Stimulated activated CD8-positive, alpha-beta memory T cell treated with anti-CD3 and anti-CD28 coated beads, Interleukin-4, amount 100 ng/mL, for 1 hour (primary cell): Measurements from ENCODE around the gene HOXD3.

Source experiments
- DNase-seq, 2 donors: peaks; one replicate each; pipeline ENCODE4 v3.0.0-alpha.2; 2020; ENCODE audit warnings: low read depth in 2 of 2, low spot score in 1 of 2

Gene HOXD3

DNA sequence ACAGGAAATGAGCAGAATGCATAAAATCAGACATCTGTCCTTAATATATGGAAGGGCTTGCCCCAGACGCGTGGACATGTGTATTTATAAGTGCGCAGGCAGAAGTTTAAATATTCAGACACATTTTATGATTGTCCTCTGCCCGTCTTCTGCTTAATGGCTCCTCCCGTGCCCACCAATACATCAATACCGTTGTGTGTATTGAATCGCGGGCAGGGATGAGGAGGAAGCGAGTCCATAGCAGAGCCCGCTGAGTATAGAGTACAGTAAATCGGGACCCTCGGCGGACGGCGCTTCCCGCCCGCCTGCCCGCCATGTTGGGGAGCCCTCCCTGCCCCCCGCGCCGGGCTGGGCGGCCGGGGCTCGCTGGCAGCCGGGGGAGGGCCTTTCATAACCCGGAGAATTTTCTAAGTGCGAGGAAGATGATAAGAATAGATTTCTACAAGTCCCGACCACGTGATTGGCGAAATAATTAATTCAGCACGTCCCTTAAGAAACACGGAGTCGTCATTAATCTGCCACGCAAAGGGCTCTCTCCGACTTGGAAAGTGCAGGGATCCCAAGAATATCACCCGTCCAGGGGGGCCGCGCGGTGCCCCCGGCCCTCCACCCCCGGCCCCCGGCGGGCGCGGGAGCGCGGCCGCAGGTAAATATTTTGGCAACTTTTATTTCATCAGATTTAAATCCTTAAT is at the start of gene HOXD3:
HOXD3 (plus strand) TSS at position 501 of the 692 bp plus-strand sequence. CDS start 11,808 bp downstream, outside the sequence.
- DNase-seq = no peak

DNA sequence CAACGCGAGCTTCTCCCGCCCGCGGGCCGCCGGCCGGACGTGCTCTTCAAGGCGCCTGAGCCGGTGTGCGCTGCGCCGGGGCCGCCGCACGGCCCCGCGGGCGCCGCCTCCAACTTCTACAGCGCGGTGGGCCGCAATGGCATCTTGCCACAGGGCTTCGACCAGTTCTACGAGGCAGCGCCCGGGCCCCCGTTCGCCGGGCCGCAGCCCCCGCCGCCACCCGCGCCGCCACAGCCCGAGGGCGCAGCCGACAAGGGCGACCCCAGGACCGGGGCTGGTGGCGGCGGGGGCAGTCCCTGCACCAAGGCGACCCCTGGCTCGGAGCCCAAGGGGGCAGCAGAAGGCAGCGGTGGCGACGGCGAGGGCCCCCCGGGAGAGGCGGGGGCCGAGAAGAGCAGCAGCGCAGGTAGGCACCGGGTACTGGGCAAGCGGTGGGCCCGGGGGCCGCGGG is 49.4 kb upstream of the HOXD3 start:
- no peak for DNase-seq

DNA sequence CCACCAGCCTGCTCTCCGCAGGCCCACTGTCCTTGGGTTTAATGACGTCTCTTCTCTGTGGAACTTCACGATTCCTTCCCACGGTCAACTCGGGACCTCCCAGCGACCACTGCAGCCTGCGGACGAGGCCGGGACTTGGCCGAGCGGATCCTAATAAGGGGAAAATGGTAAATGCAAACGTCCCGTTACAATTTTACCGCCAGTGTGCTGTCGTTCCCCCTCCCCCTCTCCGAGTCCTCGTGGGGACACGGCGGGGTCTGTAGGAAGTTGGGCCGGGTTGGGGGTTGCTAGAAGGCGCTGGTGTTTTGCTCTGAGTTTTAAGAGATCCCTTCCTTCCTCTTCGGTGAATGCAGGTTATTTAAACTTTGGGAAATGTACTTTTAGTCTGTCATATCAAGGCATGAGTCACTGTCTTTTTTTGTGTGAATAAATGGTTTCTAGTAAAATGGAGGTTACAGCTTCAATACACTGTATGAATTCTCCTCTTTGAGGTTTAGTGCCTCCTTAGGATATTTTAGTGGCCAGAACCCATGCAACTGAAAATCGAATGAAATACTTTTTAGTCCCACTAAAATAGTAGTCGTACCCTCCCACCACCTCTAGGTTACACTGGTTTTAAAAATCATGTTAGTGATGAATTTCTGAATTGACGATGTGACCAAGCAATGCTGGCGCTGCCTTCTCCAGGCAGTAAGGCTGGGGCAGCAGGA is 47.8 kb upstream of the HOXD3 start:
- no peak for DNase-seq

DNA sequence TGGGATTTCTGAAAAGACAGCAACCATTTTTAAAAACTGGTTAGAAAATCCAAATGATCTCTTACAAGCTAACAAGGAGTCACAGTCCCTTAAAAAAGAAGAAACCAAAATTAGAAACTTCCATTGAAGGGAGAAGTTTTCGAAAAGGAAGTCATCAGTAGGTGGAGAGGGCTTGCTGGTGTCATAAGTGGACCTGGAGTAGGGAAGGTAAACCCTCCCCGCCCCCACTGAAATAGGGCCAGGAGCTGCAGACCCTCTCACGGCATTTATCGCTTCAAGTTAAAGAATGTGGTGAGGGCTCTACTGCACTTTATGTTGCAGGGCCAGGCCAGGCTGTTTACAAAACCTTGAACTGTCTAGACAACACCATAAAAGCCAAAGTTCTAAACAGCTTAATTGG is 47.2 kb upstream of the HOXD3 start:
- no peak for DNase-seq

DNA sequence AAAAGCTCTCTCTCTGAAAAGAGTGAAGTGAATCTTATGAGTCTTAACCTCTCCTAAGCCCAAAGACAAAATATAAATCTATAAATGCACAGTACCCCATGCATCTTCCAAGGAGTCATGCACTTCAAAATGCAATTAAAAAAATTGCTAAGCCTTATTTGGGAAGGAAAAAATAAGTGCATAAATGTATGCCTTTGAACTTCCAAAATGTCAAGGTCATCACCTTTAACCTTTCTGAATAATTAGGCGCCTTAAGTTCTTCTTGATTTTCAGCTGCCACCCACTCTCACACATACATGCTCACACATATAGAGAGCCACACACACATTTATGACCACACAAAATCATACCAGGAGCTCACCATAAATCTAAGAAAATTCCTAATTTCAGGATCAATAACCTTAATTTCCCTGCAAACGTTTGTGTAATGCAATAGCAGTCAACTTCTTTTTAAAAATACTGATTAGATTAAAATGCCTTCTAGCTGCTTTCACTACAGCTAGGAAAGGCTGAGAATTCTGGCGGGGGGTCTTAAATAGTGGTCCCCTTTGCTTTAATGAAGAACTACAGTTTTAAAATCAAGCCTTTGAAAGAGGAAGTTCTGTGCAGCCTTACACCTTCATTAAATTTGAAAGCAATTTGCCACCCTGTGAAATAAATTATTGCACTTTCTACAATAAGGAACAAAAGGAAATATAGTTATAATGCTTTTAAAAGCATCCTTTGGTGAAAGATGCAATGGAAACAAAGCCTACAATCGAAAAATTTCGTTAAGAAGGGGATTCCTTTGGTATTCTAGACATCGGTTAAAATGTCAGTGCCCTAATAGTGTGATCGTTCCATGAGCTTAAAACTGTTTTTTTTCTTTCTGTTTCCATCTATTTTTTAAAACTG is 46.4 kb upstream of the HOXD3 start:
- no peak for DNase-seq

DNA sequence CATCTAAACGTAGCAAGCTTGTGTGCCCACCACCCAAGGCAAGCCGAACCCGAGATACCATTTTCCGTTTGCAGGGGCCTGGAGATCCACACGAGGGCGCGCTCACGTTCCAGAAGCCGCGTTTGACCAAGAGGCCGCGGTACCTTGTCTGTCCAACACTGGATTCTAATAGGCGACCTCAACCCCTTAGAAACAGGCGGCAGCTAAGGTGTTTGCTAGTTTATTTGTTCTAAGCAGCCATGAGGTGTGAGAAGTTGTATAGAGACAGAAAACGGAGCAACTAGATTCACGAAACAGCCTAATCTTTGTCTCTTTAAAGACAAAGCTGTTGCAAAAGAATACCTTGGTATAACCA is 45.8 kb upstream of the HOXD3 start:
- no peak for DNase-seq

DNA sequence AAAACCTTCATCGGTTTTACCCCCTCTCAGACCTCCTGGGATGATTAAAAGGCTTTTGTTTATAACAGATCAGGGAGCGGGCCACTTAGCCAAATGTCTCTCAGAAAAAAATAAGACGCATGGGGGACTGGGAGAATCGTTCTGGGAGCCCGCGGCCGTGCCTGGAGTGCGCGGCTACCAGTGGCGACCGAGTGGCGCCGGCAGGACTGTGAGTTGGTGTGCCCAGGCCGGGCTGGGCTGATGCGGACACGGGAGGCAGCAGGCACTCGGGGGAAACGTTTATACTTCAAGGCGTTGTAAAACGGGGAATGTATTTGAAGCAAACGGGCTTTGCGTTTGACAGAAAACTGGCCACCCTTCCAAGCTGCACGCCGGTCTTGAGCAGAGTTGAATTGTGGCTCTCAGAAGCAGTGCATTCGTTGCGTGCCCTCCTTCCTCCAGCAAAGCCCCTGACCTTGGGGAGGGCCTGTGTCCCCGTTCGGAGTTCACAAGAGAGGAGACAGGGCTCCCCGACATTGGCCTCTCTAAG is 45.2 kb upstream of the HOXD3 start:
- DNase-seq = no peak

DNA sequence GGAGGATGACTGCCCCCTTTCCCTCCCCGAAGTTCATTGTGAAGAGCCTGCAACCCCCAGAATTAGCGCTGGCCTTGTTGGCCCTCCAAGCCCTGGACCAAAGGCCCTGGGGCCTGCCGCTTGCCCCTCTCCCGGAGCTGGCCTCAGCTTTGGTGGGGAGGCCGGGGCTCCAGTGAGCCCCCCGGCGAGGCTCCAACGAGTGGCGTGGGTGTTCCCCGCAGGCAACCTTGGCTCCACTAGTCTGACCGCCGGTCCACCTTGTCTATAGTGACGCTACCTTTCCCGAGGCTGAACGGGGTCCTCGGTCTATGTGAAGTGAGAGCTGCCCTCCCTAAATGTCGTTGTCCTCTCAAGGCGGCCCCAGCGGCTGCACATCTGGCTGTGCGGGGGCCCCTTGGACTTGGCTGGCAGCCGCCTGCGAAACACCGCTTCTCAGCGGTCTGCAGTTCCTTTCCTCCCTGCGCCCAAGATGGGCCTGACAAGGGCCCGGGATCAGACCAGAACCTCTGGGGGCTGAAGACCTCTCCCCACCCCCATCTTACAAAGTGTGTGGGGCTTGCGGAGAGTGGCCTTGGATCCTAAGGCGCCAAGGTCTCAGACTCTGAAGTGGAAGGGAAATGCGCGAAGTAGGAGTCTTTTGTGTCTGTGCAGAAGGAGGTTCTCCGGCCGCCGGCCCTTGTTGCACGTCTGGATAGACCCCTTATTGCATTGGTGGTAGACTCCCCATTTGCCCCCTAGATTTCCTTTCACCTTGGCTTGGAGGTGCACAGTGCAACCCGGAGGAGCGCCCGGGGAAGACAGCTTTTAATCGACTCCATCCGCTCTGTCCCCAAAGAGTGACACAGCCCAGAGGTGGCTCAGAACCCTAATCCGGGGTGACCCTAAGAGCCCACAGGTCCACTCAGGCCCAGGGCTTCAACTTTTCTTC is 44.5 kb upstream of the HOXD3 start:
- no peak for DNase-seq

DNA sequence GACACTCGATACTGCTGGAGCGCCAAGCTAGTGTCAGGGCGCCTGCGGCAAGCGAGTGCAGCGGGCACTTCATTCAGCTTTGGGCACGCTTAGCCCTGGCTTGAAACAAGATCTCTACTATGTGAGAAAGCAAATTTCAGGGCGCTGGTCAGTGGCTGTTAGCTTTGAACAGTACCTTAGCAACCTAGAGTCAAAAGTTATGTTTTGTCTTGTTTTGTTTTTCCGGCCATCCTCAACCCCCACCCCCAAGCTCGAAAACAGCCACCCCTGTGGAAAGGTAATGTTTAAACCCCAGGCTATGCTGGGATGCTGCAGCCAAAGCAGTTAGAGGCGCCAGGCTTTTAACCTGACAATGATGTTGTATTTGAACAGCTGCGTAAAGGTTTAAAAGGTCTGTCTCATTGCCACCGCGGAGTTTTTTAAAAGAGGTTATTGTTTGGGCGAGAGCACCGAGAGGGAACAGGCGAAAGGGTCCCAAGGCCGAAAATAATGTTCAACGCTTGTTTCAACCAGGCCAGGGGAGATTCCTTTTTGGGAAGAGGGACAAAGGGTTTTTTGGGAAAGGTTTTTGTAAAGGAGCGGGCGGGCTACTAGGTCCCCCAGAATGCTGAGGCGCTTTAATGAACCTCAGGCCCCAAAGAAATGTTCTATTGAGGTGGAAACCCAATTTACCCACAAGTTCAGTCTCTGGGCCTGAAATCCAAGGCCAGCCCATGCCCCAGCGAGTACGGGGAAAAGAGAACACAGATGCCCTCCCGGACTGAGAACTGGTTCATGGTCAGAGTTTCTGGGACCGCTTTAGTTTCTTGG is 42.8 kb upstream of the HOXD3 start:
- DNase-seq = no peak

DNA sequence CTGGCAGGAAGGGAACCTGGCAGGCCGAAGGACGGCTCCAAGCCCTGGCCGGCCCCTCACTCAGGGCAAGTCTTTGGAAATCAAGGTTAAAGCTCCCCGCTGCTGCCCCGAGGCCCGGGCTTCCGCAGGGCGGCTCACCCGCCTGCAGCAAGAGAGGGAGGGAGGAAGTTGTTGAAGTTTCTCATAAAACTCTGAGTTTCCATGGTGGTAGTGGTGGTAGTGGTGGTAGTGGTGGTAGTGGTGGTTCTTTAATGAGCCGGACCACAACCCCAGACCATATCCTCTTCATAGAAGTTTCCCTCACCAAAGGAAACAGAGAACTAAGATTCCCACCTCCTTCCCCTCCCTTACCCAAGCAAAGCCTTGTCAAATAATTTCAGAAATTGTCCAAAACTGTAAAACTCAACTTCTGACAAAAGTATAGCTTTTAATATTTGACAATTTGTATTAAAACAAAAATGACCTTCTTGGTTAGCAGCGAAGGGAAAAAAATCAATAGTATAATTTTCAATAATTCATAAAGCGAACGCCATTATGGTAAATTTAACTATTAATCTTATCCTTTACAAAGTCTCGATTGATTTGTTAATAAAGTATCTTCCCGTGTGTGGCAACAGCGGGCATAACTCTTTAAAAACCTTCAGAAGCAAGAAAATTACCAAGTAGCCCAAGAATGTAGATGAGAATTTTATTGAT is 42.0 kb upstream of the HOXD3 start:
- no peak for DNase-seq

DNA sequence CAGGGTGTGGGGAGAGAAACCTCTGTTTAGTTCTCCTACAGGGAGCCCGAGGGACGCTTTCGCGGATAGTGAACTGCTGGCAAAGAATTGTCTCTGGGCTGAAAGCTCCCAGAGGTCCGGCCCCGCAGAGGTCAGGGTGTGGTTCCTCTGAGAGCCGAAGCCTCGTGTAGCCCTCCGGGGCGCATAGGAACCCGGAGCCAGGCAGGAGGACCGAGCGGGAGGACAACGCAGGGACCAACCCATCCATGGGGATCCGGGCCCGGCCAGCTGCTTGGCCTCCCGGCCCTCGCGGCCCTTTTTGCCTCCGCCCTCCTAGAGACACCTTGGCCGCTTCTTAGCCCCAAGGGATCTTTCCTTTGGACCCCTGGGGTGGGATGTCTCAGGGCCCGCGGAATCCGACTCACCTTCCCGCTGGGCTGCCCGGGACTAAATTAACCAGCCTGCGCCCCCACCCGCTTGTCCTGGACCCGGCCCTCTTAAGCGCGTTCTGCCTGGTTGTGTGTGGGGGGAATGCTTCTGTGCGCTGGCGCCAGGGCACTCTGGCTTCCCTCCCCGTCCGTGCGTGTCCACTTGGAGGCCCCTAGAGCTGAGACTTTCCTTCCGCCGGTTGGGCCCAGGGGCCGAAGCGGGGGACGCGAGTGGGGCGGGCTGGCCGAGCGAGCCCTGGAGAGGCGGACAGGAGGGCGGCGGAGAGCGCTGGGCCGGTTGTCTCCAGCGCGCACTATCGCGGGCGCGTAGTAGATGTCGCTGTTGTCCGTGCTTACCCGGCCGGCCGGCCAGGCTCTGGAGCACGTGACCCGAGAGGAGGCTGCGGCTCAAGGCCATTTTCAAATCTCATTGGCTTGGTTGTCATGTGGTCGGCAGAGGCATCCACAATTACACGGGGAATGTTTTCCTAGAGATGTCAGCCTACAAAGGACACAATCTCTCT is 41.0 kb upstream of the HOXD3 start, which contains the start of gene HOXD10:
HOXD10 (plus strand) TSS at position 896 of the 931 bp plus-strand sequence. CDS start 56 bp downstream, outside the sequence.
- DNase-seq = no peak

DNA sequence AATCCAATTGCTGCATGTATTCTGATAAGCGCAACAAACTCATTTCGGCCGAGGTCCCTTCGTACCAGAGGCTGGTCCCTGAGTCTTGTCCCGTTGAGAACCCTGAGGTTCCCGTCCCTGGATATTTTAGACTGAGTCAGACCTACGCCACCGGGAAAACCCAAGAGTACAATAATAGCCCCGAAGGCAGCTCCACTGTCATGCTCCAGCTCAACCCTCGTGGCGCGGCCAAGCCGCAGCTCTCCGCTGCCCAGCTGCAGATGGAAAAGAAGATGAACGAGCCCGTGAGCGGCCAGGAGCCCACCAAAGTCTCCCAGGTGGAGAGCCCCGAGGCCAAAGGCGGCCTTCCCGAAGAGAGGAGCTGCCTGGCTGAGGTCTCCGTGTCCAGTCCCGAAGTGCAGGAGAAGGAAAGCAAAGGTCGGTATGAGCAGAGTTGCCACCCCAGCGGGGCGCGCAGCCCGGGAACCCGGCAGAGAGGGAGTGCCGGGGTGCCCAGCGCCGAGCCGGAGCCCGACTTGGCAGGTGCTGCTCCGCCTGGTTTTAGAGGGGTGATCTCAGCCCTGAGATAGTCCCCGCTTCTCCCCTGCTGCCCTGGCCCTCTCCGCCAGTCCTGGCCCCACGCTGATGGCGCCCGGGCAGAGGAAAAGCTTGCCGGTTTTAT is 39.8 kb upstream of the HOXD3 start:
- no peak for DNase-seq

DNA sequence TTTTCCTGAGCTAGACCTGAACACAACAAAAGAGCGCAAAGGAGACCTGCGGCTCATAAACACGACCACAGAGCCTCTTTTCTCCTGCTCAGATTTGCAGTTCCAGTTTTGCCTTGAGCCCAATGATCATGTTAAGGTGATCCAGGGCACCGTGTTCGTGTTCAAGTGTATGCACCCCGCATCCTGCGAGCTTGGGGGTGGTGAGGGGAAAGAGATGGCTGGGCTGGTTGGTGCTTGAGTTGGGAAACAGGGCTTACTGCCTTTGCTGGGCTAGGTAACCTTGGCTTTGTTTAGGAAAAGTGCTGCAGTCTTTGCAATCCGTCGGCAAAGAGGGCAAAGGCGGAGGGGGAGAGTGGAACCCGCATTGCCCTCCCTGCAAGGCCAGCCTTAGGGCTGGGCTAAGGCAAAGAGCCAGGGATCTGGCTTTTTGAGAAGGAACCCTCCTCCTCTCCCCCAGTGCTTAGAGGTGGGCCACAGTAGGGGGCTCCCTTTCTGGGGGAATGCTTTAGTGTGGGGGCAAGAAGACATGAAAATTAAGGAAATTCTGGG is 39.2 kb upstream of the HOXD3 start:
- DNase-seq = no peak

DNA sequence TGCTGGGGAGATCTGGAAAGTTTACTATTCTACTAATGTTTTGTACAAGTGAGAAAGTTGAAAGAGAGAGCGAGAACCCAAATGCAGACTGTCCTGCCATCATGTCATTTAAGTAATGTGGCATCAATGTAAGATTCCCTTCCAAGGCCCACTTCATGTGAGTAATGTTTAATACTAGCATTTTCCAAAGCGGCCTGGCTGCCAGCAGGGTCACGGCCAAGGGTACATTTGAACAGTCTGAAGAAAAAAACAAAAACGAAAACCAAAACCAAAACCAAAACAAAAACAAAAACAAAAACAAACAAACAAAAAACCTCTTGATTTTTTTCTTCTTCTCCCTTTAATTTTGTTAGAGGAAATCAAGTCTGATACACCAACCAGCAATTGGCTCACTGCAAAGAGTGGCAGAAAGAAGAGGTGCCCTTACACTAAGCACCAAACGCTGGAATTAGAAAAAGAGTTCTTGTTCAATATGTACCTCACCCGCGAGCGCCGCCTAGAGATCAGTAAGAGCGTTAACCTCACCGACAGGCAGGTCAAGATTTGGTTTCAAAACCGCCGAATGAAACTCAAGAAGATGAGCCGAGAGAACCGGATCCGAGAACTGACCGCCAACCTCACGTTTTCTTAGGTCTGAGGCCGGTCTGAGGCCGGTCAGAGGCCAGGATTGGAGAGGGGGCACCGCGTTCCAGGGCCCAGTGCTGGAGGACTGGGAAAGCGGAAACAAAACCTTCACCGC is 38.3 kb upstream of the HOXD3 start:
- DNase-seq = no peak

DNA sequence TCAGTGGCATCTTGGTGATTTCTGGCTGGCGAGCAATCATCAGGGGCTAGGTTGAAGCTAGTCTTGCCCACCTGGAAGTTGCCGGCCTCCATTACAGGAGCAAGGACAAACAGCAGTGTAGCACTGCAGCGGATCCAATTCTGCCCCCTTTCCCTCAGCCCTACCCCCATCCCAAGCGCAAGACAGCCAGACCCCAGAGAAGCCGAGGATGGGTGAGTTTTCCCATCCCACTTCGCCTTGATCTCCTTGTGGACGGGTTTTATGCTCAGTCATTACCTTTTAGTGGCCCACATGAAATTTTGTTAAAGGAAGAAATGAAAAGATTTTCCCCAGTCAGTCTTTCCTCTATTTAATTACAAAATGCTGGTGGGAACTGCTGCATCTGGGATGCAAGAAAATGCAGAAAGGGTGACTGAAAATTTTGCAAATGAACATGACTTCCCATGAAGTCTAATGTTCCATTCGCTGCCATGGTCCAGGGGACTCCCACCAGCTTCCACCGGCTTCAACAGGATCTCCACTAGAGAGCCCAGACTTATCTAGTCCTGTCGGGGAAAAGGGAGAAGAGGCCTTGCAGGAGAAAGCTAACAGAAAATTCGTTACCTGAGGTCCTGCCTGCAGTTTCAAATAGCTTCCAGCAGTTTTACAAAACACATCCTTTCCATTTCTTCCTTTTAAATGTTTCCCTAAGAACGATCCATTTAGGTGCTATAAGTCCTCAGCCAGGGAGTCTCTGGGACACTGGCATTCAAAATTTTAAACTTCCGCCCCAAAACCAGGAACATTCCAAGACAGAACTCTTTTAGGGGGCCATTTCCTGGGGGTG is 36.5 kb upstream of the HOXD3 start:
- no peak for DNase-seq
